Choroid plexus epithelial cell (primary cell): ENCODE data around the gene DHRS7C.

ENCODE experiments used
- DNase-seq: peaks from one replicate; pipeline ENCODE4 v3.0.0-alpha.2; 2010; ENCODE audit warnings: low read depth
- H3K4me3 ChIP-seq: 2 replicates; pipeline ENCODE4 v1.5.1; 2011; ENCODE audit warnings: low read depth, mild to moderate bottlenecking, control low read depth, low read length, moderate library complexity
- TF ChIP-seq, protein P1 (sequence below): conservative IDR thresholded peaks from 2 replicates; pipeline ENCODE4 v1.5.1; 2011; ENCODE audit warnings: low read depth, mild to moderate bottlenecking, control low read depth, inconsistent platforms, low read length, moderate library complexity

The DHRS7C gene

DNA sequence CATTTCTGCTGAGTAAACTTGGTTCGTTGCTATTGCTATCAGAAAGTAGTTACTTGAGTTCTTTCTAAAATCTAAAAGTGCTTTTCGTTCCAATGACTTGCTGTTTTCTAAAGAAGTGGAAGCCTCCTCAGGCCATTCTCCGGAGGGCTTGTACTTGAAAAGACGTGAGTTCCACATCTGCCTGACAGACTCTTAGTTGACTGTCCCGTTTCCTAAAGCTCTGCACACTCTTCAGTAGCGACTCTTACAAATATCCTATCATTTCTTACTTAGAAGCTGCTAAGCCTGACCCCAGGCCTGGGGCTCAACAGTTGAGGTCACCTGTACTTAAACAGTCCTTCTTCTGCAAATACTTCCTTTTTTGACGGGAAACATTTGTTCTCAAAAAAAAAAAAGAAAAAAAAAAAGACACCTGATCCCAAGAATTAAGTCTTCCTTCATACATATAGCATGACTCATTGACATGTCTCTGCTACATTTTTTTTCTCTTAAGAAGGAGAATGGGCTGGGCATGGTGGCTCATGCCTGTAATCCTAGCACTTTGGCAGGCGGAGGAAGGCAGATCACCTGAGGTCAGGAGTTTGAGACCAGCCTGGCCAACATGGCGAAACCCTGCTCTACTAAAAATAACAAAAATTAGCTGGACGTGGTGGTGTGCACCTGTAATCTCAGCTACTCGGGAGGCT lies 61.5 kb downstream of the DHRS7C start:
- H3K4me3 ChIP-seq, result no peak overlapping the region
- DNase-seq, result peak; percentile 57
- TF ChIP-seq, protein P1, sequence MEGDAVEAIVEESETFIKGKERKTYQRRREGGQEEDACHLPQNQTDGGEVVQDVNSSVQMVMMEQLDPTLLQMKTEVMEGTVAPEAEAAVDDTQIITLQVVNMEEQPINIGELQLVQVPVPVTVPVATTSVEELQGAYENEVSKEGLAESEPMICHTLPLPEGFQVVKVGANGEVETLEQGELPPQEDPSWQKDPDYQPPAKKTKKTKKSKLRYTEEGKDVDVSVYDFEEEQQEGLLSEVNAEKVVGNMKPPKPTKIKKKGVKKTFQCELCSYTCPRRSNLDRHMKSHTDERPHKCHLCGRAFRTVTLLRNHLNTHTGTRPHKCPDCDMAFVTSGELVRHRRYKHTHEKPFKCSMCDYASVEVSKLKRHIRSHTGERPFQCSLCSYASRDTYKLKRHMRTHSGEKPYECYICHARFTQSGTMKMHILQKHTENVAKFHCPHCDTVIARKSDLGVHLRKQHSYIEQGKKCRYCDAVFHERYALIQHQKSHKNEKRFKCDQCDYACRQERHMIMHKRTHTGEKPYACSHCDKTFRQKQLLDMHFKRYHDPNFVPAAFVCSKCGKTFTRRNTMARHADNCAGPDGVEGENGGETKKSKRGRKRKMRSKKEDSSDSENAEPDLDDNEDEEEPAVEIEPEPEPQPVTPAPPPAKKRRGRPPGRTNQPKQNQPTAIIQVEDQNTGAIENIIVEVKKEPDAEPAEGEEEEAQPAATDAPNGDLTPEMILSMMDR, result no peak

GRCh38 chr17:9729034-9729650 lies 62.2 kb downstream of the DHRS7C start:
- no peak overlapping the region for H3K4me3 ChIP-seq
- TF ChIP-seq, protein P1, result peak; percentile 99
- peak; percentile 75 for DNase-seq

DNA sequence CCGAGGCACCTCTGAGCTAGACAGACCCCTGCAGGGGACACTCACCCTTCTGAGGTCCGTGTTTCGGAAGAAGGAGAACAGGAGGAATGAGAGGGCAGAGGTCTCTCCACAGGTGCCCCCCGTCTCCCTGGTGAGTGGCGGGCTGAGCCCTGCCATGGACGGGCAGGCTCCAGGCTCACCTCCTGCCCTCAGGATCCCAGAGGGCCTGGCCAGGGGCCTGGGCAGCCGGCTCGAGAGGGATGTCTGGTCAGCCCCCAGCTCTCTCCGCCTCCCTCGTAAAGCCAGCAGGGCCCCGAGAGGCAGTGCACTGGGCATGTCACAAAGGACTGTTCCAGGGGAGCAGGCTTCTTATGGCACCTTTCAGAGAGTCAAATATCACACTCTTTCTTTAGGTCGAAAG lies 62.8 kb downstream of the DHRS7C start:
- no peak for DNase-seq
- TF ChIP-seq, protein P1, result no peak
- no peak overlapping the region for H3K4me3 ChIP-seq

GRCh38 chr17:9728005-9728404 lies 63.4 kb downstream of the DHRS7C start:
- DNase-seq, result no peak
- TF ChIP-seq, protein P1, result no peak
- H3K4me3 ChIP-seq, result no peak overlapping the region

- no peak for DNase-seq
- TF ChIP-seq, protein P1, result no peak
Observed at GRCh38 chr17:9726291-9726690, 65.1 kb downstream of the DHRS7C start.

DNA sequence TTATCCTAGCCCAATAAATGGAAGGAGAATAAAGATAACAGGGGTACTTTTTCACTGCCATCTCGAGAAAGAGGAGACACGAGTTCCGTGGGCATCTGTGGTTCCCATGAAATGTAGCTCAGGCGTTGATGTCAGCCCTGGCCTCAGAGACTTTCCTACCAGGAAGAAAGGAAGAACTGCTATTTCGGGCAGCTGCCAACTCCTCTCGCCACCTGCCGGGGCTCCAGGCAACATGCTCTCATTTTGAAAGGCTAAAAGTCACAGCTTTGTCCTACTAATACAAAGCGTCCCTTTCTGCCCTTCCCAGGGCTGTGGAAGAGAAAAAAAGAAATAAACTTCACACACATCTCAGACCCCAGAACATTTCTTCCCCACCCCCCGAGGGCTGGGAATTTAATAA lies 65.8 kb downstream of the DHRS7C start:
- DNase-seq, result peak; percentile 44
- TF ChIP-seq, protein P1, result peak; percentile 66
- H3K4me3 ChIP-seq, result no peak overlapping the region

More at GRCh38 chr17:9726291-9726690, 65.1 kb downstream of the DHRS7C start:
- no peak overlapping the region for H3K4me3 ChIP-seq
